ENCODE data around the gene EZR. TPM values are rescaled to one million over a fixed set of nuclear protein-coding genes. Genes with fewer than 3 reads are reported as not detected.
A peak's percentile ranks its signal among the peaks of the same experiment; 100 is the strongest.

The EZR gene
- total and polyA plus RNA-seq, 9 of the 15 experiments (the other 6 are each of a cell fraction or from before 2014, with no cell fraction given), result 36.5 to 162 (median 104) TPM

DNA sequence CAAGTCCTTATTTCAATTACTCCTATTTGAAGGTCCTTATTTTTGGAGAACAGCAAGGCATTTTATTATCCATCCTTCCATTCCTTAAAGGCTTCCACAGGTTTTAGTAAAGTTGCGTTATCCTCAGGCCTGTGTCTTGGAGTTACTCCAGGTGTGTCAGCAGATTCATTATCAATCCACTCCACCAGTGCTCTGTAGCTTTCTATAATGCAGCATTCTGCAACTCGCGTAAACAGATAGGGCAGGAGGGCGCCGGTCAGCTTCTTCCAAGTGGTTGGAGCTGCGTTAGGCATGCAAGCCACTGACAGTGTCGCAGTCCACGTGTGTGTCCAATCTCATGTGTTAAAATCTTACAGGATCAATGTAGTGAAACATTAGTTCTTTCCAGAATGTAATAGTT, 93.5 kb downstream of the EZR start (continued):
- TF ChIP-seq GATAD2A (IDR thresholded peaks at IDR 0.05) (no peak), POLR2AphosphoS5 (IDR thresholded peaks at IDR 0.05; ENCODE audit: control insufficient read depth, insufficient read depth, low read depth, low read length) (peak; percentile 34; the same call in 1 of the 2 replicates), SLC30A9 (CRISPR knock-in tag; IDR thresholded peaks at IDR 0.05) (no peak), EGR1 (conservative IDR thresholded peaks at IDR 0.05) (no peak), ETV1 (tag; conservative IDR thresholded peaks at IDR 0.05; ENCODE audit: low read depth) (no peak), EP300 (IDR thresholded peaks at IDR 0.05; ENCODE audit: low read length) (peak; percentile 56), CHCHD3 (CRISPR knock-in tag; IDR thresholded peaks at IDR 0.05) (no peak), ZNF436 (CRISPR knock-in tag; IDR thresholded peaks at IDR 0.05) (no peak), HNRNPUL1 (IDR thresholded peaks at IDR 0.05; ENCODE audit: low read length) (no peak), NR4A1 (CRISPR knock-in tag; IDR thresholded peaks at IDR 0.05) (no peak), NR4A1 (tag; IDR thresholded peaks at IDR 0.05) (no peak), SETDB1 (IDR thresholded peaks at IDR 0.05; ENCODE audit: low read length) (no peak), NRF1 (conservative IDR thresholded peaks at IDR 0.05 in 1 of 2, IDR thresholded peaks at IDR 0.05 in 1 of 2) (0 out of 4 replicates have a peak, but pooled peaks of 1 of the 2 experiments have one; percentile 11), ZNF589 (CRISPR knock-in tag; IDR thresholded peaks at IDR 0.05; ENCODE audit: low read depth) (no peak), TARDBP (IDR thresholded peaks at IDR 0.05) (no peak), ATF1 (CRISPR knock-in tag; IDR thresholded peaks at IDR 0.05) (no peak), ATF1 (tag; IDR thresholded peaks at IDR 0.05) (no peak), POU5F1 (IDR thresholded peaks at IDR 0.05; ENCODE audit: borderline replicate concordance, low read depth, low read length, partially characterized antibody) (no peak), RCOR1 (IDR thresholded peaks at IDR 0.05; ENCODE audit: borderline replicate concordance in 1 of 2, low read depth in 2 of 2, low read length in 2 of 2) (peak in 1 of 2 experiments; percentile 50; a peak in 1 of 4 replicates), THRAP3 (IDR thresholded peaks at IDR 0.05; ENCODE audit: borderline replicate concordance) (no peak), ZNF23 (CRISPR knock-in tag; IDR thresholded peaks at IDR 0.05) (no peak), ZC3H11A (IDR thresholded peaks at IDR 0.05; ENCODE audit: low read depth, low read length) (no peak), ZNF444 (CRISPR knock-in tag; IDR thresholded peaks at IDR 0.05) (no peak), ESRRB (CRISPR knock-in tag; IDR thresholded peaks at IDR 0.05; ENCODE audit: borderline replicate concordance) (no peak), HMBOX1 (IDR thresholded peaks at IDR 0.05) (no peak), UBTF (IDR thresholded peaks at IDR 0.05; ENCODE audit: borderline replicate concordance in 1 of 2, low read depth in 2 of 2, low read length in 2 of 2) (no peak), KLF13 (tag; IDR thresholded peaks at IDR 0.05; ENCODE audit: borderline replicate concordance, low read depth) (no peak)
- TF ChIP-seq, protein P1, sequence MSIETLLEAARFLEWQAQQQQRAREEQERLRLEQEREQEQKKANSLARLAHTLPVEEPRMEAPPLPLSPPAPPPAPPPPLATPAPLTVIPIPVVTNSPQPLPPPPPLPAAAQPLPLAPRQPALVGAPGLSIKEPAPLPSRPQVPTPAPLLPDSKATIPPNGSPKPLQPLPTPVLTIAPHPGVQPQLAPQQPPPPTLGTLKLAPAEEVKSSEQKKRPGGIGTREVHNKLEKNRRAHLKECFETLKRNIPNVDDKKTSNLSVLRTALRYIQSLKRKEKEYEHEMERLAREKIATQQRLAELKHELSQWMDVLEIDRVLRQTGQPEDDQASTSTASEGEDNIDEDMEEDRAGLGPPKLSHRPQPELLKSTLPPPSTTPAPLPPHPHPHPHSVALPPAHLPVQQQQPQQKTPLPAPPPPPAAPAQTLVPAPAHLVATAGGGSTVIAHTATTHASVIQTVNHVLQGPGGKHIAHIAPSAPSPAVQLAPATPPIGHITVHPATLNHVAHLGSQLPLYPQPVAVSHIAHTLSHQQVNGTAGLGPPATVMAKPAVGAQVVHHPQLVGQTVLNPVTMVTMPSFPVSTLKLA (conservative IDR thresholded peaks at IDR 0.05), result 0 out of 4 replicates have a peak, but pooled peaks of 1 of the 2 experiments have one; percentile 38
